HEK293T (cell line): ENCODE data around the gene SORT1.

Experiments used
- ARNT ChIP-seq: fragments of 450-650 bp; IDR thresholded peaks from 2 replicates; pipeline ENCODE4 v1.6.1; 2017; ENCODE audit warnings: mild to moderate bottlenecking
- BHLHE40 ChIP-seq: fragments of 450-650 bp; IDR thresholded peaks from 2 replicates; pipeline ENCODE4 v1.6.1; 2016; ENCODE audit warnings: mild to moderate bottlenecking, moderate library complexity, borderline replicate concordance
- ELF4 ChIP-seq: fragments of 450-650 bp; IDR thresholded peaks from 2 replicates; pipeline ENCODE4 v1.6.1; 2017; ENCODE audit warnings: antibody characterized with exemption
- FOXM1 ChIP-seq: fragments of 450-650 bp; IDR thresholded peaks from 2 replicates; pipeline ENCODE4 v1.6.1; 2017; ENCODE audit warnings: mild to moderate bottlenecking, borderline replicate concordance
- HDGF ChIP-seq: fragments of 450-650 bp; IDR thresholded peaks from 2 replicates; pipeline ENCODE4 v1.6.1; 2017; ENCODE audit warnings: antibody characterized with exemption, borderline replicate concordance
- L3MBTL2 ChIP-seq: fragments of 450-650 bp; conservative IDR thresholded peaks from 2 replicates; pipeline ENCODE4 v1.6.1; 2016; ENCODE audit warnings: mild to moderate bottlenecking
- LEF1 ChIP-seq: fragments of 450-650 bp; IDR thresholded peaks from 2 replicates; pipeline ENCODE4 v1.6.1; 2017; ENCODE audit warnings: mild to moderate bottlenecking, borderline replicate concordance
- NFRKB ChIP-seq: fragments of 450-650 bp; IDR thresholded peaks from 2 replicates; pipeline ENCODE4 v1.6.1; 2016; ENCODE audit warnings: mild to moderate bottlenecking, moderate library complexity
- SP1 ChIP-seq: fragments of 450-650 bp; IDR thresholded peaks from 2 replicates; pipeline ENCODE4 v1.6.1; 2017
- TARDBP ChIP-seq: fragments of 450-650 bp; IDR thresholded peaks from 2 replicates; pipeline ENCODE4 v1.6.1; 2016
- ZNF384 ChIP-seq: fragments of 450-650 bp; IDR thresholded peaks from 2 replicates; pipeline ENCODE4 v1.6.1; 2016

DNA sequence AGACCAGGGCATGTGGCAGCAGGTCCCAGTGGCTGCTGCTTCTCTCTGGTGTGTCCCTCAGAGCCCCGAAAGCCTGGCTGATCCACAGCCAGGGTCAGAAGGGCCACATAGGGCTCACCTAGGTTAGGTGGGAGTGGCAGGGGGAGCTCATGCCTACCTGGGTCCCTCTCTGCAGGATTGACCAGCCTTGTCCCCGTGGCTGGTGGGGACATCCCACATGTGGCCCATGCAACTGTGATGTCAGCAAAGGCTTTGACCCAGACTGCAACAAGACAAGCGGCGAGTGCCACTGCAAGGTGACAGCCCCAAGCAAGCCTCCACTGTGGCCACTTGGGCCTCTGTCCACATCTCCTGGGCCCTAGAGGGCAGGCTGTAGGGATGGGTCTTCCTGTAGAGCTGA, 132.7 kb downstream of the SORT1 start:
- no peak for TF ChIP-seq SP1
- no peak for TF ChIP-seq LEF1
- TF ChIP-seq HDGF: no peak
- no peak for TF ChIP-seq BHLHE40
- no peak for TF ChIP-seq ARNT
- TF ChIP-seq NFRKB: no peak
- no peak for TF ChIP-seq FOXM1
- no peak for TF ChIP-seq L3MBTL2
- TF ChIP-seq TARDBP: no peak
- TF ChIP-seq ZNF384: no peak
- TF ChIP-seq ELF4: no peak
